K562 (cell line): ENCODE results near the gene SPTBN4. TPM values are rescaled to one million over a fixed set of nuclear protein-coding genes. Genes with fewer than 3 reads are reported as not detected.

Experiments
- ATAC-seq: fragments of 200-7000 bp; cut with Tn5 transposase; 3 replicates; pipeline ENCODE4 v1.9.1; 2020; ENCODE audit warnings: moderate library complexity
- BruUV-seq: library from RNA; stranded (reverse); fragments of 400-500 nt; replicated peaks from 2 replicates; lab custom pipeline; 2021; lab: Mats Ljungman, UMichigan
- CTCF ChIA-PET: fragments of 300-600 bp; formaldehyde crosslinking; extraction: SDS; loops from one replicate; lab custom pipeline; 2021; ENCODE audit warnings: low intra/inter-chr PET ratio; lab: Yijun Ruan, JAX
- POLR2A ChIA-PET: fragments of 300-600, 350-650 bp; sonication (Branson Sonifier 250); formaldehyde crosslinking; extraction: SDS; loops from one replicate; lab custom pipeline; 2021; ENCODE audit warnings: antibody characterized with exemption, inconsistent platforms; lab: Yijun Ruan, JAX
- DNase-seq, 4 experiments: peaks; one replicate each; pipeline versions ENCODE4 v3.0.0 to v3.0.0-alpha.2; 2011 to 2018; ENCODE audit warnings: low spot score in 3 of 4, mixed read lengths in 3 of 4; ENCODE audit errors: extremely low read depth in 1 of 4
- FAIRE-seq: peaks from 2 replicates; lab custom pipeline; 2011; peaks lifted over from hg19 to GRCh38; lab: Jason Lieb, UNC
- H2AFZ ChIP-seq: 2 replicates; pipeline ENCODE4 v1.6.0; 2011; ENCODE audit warnings: low read depth, low read length, control low read depth, inconsistent platforms
- H3K27ac ChIP-seq: fragments of 200-600 bp; 3 replicates; pipeline ENCODE4 v1.8.0; 2011; ENCODE audit warnings: low read depth, mild to moderate bottlenecking, control low read depth, inconsistent platforms, low read length, moderate library complexity, mixed read lengths; ENCODE audit errors: extremely low read depth
- H3K27me3 ChIP-seq, 2 experiments: fragments of 300-600 bp in 1 of 2; 2 replicates in 1 of 2; 3 replicates in 1 of 2; pipeline versions ENCODE4 v1.6.0 to v1.8.0; 2011; ENCODE audit warnings: inconsistent platforms in 2 of 2, low read length in 2 of 2, mild to moderate bottlenecking in 1 of 2, mixed read lengths in 1 of 2, moderate library complexity in 1 of 2; ENCODE audit not compliant: control insufficient read depth in 2 of 2, insufficient read depth in 2 of 2
- H3K36me3 ChIP-seq: fragments of 300-600 bp; 3 replicates; pipeline ENCODE4 v1.8.0; 2011; ENCODE audit warnings: mild to moderate bottlenecking, low read length, inconsistent platforms; ENCODE audit not compliant: control insufficient read depth, insufficient read depth
- H3K4me1 ChIP-seq, 2 experiments: fragments of 200-600 bp in 1 of 2; replicated peaks in 1 of 2; 2 replicates in 1 of 2; 3 replicates in 1 of 2; pipeline versions ENCODE4 v1.5.1 to v1.8.0; 2011; ENCODE audit warnings: inconsistent platforms in 2 of 2, low read length in 2 of 2, mild to moderate bottlenecking in 1 of 2, mixed read lengths in 1 of 2, moderate library complexity in 1 of 2; ENCODE audit not compliant: control insufficient read depth in 2 of 2, insufficient read depth in 2 of 2
- H3K4me2 ChIP-seq: 2 replicates; pipeline ENCODE4 v1.6.1; 2011; ENCODE audit warnings: low read length, control low read depth, inconsistent platforms, mixed read lengths; ENCODE audit not compliant: insufficient read depth
- H3K4me3 ChIP-seq: fragments of 200-600 bp; sonication (generic), shearing (Covaris generic); 2 replicates; pipeline ENCODE4 v1.5.1; 2016; ENCODE audit warnings: control low read depth, inconsistent platforms
- H3K79me2 ChIP-seq: fragments of 200-600 bp; 3 replicates; pipeline ENCODE4 v1.8.0; 2011; ENCODE audit warnings: low read length, inconsistent platforms; ENCODE audit not compliant: control insufficient read depth, insufficient read depth
- H3K9ac ChIP-seq, 2 experiments: 2 replicates each; pipeline versions ENCODE4 v1.6.0 to v1.6.1; 2011; ENCODE audit warnings: low read depth in 2 of 2, low read length in 2 of 2, control low read depth in 1 of 2, inconsistent platforms in 1 of 2, mild to moderate bottlenecking in 1 of 2, mixed read lengths in 1 of 2; ENCODE audit not compliant: insufficient read depth in 1 of 2
- H3K9me1 ChIP-seq: one replicate; pipeline ENCODE4 v1.6.0; 2011; ENCODE audit warnings: inconsistent platforms, mild to moderate bottlenecking, low read length, moderate library complexity; ENCODE audit not compliant: control insufficient read depth, insufficient read depth
- H3K9me3 ChIP-seq: replicated peaks from 2 replicates; pipeline ENCODE4 v1.5.1; 2011; ENCODE audit warnings: low read depth, low read length, inconsistent platforms; ENCODE audit not compliant: control insufficient read depth, insufficient read depth
- H4K20me1 ChIP-seq: replicated peaks from 2 replicates; pipeline ENCODE4 v1.6.1; 2011; ENCODE audit warnings: low read length, inconsistent platforms, mixed read lengths; ENCODE audit not compliant: control insufficient read depth, insufficient read depth
- BRF1 ChIP-seq: IDR thresholded peaks from 3 replicates; pipeline ENCODE4 v1.6.1; 2011; ENCODE audit warnings: borderline replicate concordance, mild to moderate bottlenecking; ENCODE audit not compliant: insufficient read length; ENCODE audit errors: extremely low read depth
- CC2D1A ChIP-seq: fragments of 450-650 bp; IDR thresholded peaks from 2 replicates; pipeline ENCODE4 v1.6.1; 2017; ENCODE audit warnings: mild to moderate bottlenecking
- FOXP1 ChIP-seq: sonication (generic); formaldehyde crosslinking; IDR thresholded peaks from 2 replicates; pipeline ENCODE4 v1.8.0; 2022; ENCODE audit warnings: mild to moderate bottlenecking, missing genetic modification reagents
- L3MBTL2 ChIP-seq: fragments of 450-650 bp; IDR thresholded peaks from 2 replicates; pipeline ENCODE4 v1.6.1; 2016; ENCODE audit warnings: mild to moderate bottlenecking, moderate library complexity
- MTA2 ChIP-seq: fragments of 450-650 bp; IDR thresholded peaks from 2 replicates; pipeline ENCODE4 v1.6.1; 2016; ENCODE audit warnings: low read depth
- NCOA1 ChIP-seq: fragments of 450-650 bp; IDR thresholded peaks from 2 replicates; pipeline ENCODE4 v1.6.1; 2016; ENCODE audit warnings: low read depth
- NR2C1 ChIP-seq, 2 experiments: fragments of 450-650 bp; IDR thresholded peaks; 2 replicates each; pipeline ENCODE4 v1.6.1; 2017; ENCODE audit warnings: mild to moderate bottlenecking in 2 of 2, antibody characterized with exemption in 1 of 2, inconsistent platforms in 1 of 2, missing compliant biosample characterization in 1 of 2, missing genetic modification characterization in 1 of 2
- POLR3A ChIP-seq: IDR thresholded peaks from 2 replicates; pipeline ENCODE4 v1.6.1; 2011; ENCODE audit warnings: borderline replicate concordance, mild to moderate bottlenecking, moderate library complexity; ENCODE audit not compliant: insufficient read length, insufficient read depth; ENCODE audit errors: extremely low read depth
- RNF2 ChIP-seq: sonication (generic); IDR thresholded peaks from 2 replicates; pipeline ENCODE4 v1.6.1; 2016
- STAT6 ChIP-seq: sonication (generic); formaldehyde crosslinking; IDR thresholded peaks from 2 replicates; pipeline ENCODE4 v1.8.1; 2023; ENCODE audit warnings: mild to moderate bottlenecking, missing genetic modification reagents
- VEZF1 ChIP-seq: fragments of 200-800 bp; sonication (Bioruptor generic); IDR thresholded peaks from 2 replicates; pipeline ENCODE4 v1.6.1; 2017; ENCODE audit warnings: missing genetic modification characterization, missing compliant biosample characterization
- ZNF232 ChIP-seq: sonication (generic); formaldehyde crosslinking; IDR thresholded peaks from 2 replicates; pipeline ENCODE4 v1.8.0; 2022; ENCODE audit warnings: mild to moderate bottlenecking, missing genetic modification reagents
- ZNF699 ChIP-seq: fragments of 250-450 bp; sonication (Bioruptor Pico); IDR thresholded peaks from 2 replicates; pipeline ENCODE4 v1.8.0; 2021; ENCODE audit warnings: mild to moderate bottlenecking, moderate library complexity; ENCODE audit not compliant: insufficient replicate concordance
- WGBS: fragments of 100-300 bp; shearing (Covaris generic); methylation state at CpG from one replicate; pipeline ENCODE4 v1.1.6; 2016; ENCODE audit warnings: low coverage, mixed read lengths; ENCODE audit not compliant: insufficient coverage; ENCODE audit errors: missing lambda C conversion rate; 5-methylcytosine and 5-hydroxymethylcytosine counted together
- in situ Hi-C: fragments of 300-500 bp; cut with MboI; formaldehyde crosslinking; loops from 4 replicates; pipeline ENCODE4 v1.15.0; 2018; ENCODE audit warnings: inconsistent platforms, mixed read lengths
- intact Hi-C: fragments of 100-400 bp; cut with micrococcal nuclease; formaldehyde crosslinking; loops from 2 replicates; pipeline ENCODE4 v1.14.2; 2022
- polyA plus RNA-seq, 8 experiments: library from polyadenylated mRNA; depleted of rRNA in 4 of 8; stranded (reverse) in 5 of 8; unstranded in 3 of 8; fragments of >200 nt; fragmentation: Nextera tagmentation in 2 of 8; fragmentation: Illumina TruSeq in 1 of 8; extraction: Ambion mirVana in 2 of 8; extraction: Trizol in 1 of 8; gene quantifications; 2 replicates each; pipeline versions ENCODE4 v1.2.1 to v1.2.3, GENCODE V29; 2011 to 2014; ENCODE audit warnings: inconsistent platforms in 1 of 8, missing spikeins in 1 of 8
- total RNA-seq, 7 experiments: library from RNA; depleted of rRNA in 6 of 7; stranded (reverse); fragments of >200 nt in 6 of 7; fragmentation: Illumina TruSeq in 2 of 7; extraction: Trizol in 2 of 7; gene quantifications; 2 replicates each; pipeline versions ENCODE4 v1.2.1 to v1.2.3, GENCODE V29; 2011 to 2021; ENCODE audit warnings: low replicate concordance in 1 of 7

Gene SPTBN4
- total and polyA plus RNA-seq, 9 of the 15 experiments (the other 6 are each of a cell fraction or from before 2014, with no cell fraction given): 0.01 to 1.5 (median 0.86) TPM

- TF ChIP-seq FOXP1: peak; percentile 44
- no peak for TF ChIP-seq BRF1
These were observed 138.6 kb downstream of the SPTBN4 start (continued) for GRCh38 chr19:40605216-40605971.

- H3K27ac ChIP-seq: 0 out of 3 replicates have a peak overlapping the region, but pooled peaks have one; percentile 21
- intact Hi-C loops: no loop called here
- ChIA-PET CTCF (interaction anchor here (0.6 kb wide), 1 partner anchor 26 kb away, joined by 3 read pairs; no protein-coding TSS in a partner anchor), POLR2A (interaction anchor here (0.8 kb wide), 1 partner anchor 56 kb away, joined by 3 read pairs; no protein-coding TSS in a partner anchor)
- no peak overlapping the region; the same call in 1 of the 2 replicates for H3K4me2 ChIP-seq
- H4K20me1 ChIP-seq: 0 out of 2 replicates have a peak, but pooled peaks cover 4% of the 10 kb centered on the region
- H2AFZ ChIP-seq: no peak overlapping the region
- BruUV-seq: no TSS peak
- H3K9ac ChIP-seq: peak overlapping the region in 1 of 2 experiments; percentile 88; a peak in 2 of 4 replicates
- peaks cover 9% of the 10 kb centered on the region; the same call in 2 of the 3 replicates for H3K79me2 ChIP-seq
- in situ Hi-C loops: no loop called here
- H3K27me3 ChIP-seq: no peaks in the 10 kb centered on the region
- H3K9me1 ChIP-seq: no peaks in the 10 kb centered on the region
- FAIRE-seq (peak; percentile 52), DNase-seq (peak in 2 of 4 experiments; percentile 16 to 57), ATAC-seq (no peak)
- H3K4me3 ChIP-seq: no peak overlapping the region
- peaks cover 50 to 89% of the 10 kb centered on the region in 2 experiments for H3K4me1 ChIP-seq
- peaks cover 3% of the 10 kb centered on the region; the same call in 2 of the 3 replicates for H3K36me3 ChIP-seq
- no peaks in the 10 kb centered on the region for H3K9me3 ChIP-seq
- WGBS: 52% methylated on average over 30 of the region's 31 CpGs
- TF ChIP-seq POLR3A (no peak), CC2D1A (no peak), L3MBTL2 (peak; percentile 74; the same call in 1 of the 2 replicates), ZNF232 (no peak), ZNF699 (no peak), NR2C1 (IDR thresholded peaks at IDR 0.05) (peak; percentile 45; the same call in 1 of the 2 replicates), NR2C1 (tag; IDR thresholded peaks at IDR 0.05) (peak; percentile 57; the same call in 1 of the 2 replicates), MTA2 (no peak), STAT6 (no peak), VEZF1 (CRISPR knock-in tag) (no peak), RNF2 (no peak), NCOA1 (no peak)
These were observed 140.8 kb downstream of the SPTBN4 start for GRCh38 chr19:40607311-40608239.
